HG03139 (cell line): ENCODE measurements around the gene B4GAT1.

Source experiments
- ATAC-seq: cut with Tn5 transposase; IDR thresholded peaks from one replicate; pipeline ENCODE4 v1.9.1; 2021; ENCODE audit not compliant: unreplicated experiment

Gene B4GAT1

DNA sequence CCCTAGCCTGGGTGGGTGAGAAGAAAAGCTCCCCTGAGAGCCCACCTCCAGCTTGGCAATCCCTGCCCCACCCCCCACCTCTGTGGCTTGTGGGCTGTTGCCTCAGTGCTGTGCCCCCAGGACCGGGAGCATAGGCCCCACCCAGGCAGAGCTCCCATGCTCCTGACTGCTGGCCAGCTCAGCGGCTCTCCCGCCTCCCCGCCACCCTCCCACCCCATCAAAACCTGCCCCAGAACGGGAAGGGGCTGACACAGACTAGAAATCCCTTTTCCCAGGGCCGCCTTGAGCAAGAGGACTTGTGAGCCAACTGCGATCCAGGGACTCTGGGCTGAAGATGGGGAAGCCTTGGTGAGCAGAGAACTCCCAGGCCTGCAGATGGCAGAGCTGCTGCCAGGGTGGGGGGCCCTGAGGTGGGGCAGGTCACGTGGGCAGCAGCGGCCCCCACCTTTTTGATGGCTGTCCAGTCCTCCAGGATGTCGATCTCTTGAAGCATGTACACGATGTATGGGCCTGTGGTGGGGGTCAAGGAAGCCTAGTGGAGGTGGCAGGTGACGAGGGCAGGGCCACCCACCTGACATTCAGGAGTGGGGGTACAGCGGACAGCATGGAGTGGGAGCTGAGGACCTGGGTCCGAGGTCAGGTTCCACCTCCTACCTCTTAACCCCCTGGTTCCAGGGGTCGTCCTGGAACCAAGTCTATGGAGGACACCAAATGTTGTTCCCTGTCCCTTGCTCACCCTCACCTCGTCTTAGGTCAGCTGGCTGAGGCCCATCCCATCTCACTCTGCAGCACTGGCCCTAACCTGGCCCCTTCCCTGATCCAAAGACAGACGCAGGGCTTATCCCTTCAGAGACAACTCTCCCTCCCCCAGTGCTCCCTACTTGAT is 8.9 kb downstream of the B4GAT1 start:
- no peak for ATAC-seq

DNA sequence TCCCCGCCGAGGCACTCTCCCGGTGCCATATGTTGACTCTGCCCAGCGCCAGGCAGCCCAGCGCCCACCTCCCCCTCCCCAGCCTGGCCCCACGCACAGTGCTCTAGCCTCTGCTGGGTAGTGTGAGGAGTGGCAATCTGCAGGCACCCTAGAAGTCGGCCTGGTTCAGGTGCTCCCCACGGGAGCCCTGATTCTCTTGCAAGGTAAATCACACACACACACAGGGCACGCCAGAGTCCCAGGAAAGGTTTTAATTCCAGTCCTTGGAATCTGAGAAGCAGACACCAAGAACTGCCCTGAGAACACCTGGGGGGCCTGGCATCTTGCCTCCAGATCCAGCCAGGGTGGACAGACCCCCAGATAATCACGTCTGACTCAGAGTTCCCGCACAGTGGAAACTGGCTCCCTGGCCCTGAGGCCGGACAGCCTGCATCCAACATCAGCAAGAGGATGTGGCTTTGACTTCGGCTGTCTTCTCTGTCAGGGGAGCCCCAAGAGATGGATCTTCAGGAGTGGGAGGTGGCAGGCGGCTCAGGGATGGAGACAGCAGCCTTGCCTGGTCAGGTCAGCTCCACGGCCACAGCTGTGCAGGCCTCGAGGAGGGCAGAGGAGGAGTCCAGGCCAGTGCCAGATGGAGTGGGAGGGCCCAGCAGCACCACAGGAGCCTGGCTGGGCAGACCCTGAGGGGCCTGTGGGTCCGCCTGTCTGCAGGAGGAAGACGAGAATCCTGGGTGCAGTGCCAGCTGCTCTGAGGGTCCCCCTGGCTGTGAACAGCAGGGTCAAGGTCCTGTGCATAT is 10.1 kb downstream of the B4GAT1 start:
- no peak for ATAC-seq

DNA sequence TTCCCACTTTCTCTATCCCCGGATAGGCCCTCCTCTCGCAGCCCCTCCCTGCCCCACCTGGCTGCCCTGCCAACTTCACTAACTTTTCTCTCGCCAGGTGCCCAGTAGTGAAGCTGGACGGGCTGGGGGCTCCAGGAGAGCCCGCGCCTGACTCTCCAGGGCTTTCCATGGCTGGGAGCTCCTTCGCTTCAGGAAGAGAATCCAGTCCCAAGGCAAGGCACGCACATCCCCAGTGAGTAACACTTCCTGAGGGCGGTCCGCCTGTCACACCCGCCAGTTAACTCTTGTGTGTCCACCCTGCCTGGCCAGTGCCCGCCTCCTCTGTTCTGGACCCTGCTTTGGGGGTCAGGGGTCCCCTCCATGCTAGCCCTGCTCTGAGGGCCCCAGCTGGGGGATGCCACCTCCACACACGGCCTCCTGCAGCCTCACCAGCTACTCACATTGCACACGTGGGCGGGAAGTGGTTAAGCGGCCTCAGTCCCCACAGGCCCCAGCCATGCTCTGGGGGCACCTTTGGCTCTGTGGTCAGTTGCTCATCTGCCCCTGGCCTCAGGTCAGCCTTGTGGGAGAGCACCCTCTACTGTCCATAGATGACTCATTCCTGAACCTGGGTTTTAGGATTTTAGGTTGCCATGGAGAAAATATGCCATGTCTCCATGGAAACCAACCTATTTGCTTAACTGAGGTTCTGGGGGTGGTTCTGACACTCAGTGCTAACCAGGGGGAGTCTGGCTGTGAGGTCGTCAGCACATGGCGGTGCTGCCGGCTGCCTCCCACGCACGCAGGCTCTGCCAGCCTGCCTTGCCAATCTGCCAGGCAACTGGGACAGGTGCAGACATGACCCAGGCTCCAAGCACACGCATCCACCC is 11.0 kb downstream of the B4GAT1 start, which contains the start of gene RIN1:
Gene RIN1, minus strand, starts transcription at position 201 of the 869 bp plus-strand sequence. Its CDS starts 32 bp downstream, at position 169.
- no peak for ATAC-seq

DNA sequence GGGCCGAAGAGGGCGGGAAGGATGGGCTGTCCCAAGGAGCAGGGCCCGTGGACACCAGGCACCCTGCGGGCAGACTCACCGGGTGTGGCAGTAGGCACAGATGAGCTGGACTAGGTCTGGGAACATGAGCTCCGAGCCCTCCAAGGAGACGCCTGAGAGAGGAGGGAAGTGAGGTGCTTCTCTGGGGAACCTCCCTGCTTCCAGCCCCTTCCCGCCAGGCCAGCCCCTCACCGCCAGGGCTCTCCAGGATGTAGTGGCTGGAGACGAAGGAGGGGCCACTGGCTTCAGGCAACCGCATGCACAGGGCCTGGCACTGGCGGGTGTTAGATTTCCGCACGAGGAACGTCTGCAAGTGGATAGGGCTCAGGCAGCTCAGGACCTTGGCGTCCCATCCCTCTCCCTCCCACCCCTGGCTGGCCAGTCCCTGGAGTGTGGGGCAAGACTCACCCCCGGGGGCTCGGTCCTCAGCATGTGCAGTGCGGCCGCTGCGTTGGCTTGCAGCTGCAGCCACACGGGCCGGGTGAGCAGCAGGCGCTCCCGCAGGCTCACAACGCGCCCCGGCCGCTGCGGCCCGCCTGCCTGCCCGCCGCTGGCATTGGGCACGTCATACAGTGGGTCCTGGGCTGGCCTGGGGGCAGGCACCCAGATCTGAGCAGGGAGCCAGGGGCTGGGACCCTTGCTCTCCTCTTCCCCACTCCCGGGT is 11.7 kb downstream of the B4GAT1 start:
- ATAC-seq, result no peak

DNA sequence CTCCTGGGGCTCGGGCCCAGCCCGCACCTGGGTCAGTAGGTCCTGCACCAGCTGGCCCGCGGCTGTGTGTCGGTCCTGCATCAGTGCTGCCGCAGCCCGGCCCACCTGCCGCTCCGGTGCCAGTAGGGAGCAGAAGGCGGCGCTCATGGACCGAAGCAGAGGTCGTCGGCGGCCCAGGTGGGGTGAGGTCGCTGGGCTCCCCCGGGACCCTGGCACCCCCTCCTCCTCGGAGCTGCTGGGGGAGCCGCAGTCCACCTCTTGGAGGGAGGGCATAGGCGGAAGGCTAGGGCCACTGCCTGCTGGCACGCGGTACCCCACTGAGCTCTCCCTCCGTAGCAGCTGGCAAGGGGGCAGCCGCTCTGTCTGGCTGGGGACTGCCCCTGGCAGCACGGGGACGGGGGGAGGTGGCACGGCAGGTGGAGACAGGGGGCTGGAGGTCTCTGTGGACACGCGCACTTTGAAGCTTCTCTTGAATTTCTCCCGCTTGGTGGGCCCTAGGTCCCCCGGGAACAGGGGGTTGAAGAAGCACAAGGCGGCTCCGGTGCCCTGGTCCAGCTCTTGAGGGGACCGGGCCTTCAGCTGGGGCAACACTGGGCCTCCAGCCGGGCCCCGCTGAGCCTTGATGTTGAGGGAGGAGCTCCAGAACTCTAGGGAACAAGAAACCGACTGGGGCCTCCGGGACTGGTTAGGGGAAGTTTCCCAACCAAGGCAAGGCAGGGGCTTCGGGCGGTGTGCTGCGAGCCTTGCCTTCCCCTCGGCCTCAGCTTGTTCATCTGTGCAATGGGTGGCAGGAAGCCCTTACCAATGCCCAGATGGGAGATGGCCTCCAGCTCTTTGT is 12.6 kb downstream of the B4GAT1 start:
- no peak for ATAC-seq

DNA sequence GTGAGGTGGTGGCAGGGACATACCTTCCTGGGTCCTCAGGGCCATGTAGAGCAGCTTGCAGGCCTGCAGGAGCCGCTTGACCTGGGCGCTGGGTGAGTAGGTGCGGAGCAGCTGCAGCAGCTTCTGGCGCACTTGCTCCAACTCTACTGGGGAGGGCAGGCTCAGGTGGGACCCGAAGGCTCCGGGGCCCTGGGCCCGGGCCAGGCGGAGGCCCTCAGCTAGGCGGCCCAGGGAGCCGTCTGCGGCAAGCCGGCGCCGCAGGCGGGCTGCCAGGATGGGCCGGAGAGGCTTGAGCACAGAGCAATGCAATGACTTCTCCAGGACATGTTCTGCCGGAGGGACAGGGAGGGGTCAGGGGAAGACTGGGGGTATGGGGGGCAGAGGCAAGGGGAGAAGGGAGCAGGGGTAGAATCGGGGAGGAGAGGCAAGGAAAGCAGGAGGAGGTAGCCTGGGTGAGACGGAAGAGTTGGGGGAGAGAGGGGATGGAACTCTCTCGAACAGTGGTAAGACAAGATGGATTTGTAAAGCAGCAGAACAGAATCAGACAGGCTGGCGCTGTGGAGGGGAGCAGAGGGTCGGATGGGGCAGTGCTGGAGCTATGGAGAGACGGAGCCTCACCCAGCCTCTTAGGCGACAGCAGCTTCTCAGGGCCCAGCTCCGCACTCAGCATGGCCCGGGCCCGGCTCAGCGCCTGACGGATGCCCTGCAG is 13.4 kb downstream of the B4GAT1 start:
- ATAC-seq, result no peak

DNA sequence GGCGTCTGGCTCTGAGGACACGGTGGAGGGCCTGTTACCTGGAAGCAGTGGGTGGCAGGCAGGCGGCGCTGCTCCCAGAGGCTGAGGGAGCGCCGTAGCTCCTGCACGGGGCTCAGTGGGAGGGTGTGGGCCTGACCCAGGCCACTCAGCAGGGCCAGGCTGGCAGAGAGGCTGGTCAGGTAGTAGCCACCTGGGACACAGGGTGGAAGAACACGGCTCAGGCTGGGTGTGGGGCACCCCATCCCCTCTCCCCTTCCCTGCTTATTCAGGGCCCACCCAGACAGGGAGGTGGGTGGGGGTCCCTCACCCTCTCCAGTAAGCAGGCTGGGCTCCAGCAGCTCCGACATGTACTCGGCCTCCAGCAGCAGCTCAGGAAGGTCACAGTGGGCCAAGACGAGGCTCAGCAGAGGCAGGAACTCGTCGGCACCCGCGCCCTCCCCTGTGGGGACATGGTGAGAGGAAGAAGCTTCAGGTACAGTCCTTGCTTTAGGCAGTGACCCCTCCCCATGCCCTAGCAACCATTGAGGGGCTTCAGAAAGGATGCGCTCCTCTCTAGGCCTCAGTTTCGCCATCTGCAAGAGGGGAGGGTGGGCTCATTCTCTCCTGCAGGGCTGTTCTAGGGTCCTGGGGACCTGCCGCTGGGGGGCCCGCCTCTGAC is 14.1 kb downstream of the B4GAT1 start:
- ATAC-seq, result no peak

DNA sequence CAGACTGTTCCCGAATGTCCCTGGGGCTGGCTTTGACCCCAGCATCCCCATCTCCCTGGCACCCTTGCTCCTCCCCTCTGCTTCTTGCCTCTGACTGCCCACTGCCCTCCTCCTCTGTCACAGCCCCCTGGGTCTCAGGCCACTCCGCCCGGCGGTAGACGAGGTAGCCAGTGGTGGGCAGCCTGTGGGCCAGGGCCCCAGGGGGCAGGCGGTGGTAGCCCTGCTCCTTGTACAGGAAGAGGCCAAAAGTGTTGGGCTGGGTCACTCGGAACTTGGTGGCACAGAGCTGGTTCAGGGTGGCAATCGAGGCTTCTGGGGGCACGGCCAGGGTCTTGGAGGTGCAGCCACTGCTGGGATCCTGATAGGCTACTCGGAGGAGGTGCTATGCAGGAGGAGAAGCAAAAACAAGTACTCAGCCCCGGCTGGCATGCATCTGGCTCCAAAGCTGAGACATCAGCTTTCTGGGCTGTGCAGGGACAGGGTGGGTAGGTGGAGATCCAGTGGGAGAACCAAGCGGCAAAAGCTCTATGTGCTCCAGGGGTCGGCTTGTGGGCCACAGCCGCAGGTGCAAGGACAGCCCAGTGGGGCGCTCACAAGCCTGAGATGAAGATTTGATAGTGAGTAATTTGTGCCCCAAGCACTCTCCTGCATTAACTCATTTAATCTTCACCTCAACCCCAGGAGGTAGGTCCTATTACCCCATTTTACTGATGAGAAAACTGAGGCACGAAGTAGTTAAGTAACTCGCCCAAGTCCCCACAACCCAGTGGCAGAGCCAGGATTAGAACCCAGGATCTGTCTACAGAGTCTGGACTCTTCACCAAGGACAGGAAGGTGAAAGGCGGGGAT is 14.8 kb downstream of the B4GAT1 start:
- no peak for ATAC-seq

DNA sequence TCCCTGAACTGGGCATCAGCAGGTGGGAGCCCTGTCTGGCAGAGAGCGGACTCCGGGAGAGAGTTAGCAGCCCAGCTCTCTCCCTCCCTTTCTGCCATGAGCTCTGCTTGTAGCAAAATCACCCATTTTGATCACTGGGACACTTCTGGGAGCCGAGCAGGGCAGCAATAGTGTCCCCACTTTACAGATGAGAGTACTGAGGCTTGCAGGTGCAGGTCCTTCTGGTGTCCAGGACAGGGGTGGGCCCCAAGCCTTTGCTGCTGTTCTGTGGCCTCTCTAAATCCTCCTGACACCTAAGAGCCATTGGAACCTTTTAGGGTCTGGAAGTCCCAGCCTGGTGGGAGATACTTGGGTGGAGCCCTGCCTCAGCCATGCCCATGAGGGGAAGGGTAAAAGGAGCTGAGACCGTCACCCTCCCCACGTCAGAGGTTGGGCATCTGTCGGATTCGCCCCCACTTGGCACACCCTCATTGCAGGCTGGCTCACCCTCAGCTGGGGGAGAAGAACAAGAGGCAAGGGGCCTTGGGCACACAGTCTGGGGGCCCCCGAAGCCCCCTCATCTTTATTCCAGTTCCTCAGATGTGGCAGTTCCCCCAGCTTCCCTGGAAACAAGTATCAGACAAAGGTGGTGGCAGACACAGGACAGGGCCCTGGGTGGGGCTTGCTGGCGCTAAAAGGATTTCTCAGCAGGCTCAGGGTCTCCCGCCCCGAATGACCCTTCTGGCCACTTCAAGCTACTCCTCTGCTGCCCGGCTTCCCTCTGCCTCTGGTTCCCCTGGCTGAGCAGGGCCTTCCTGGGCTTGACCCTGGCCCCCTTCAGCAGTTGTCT is 15.7 kb downstream of the B4GAT1 start:
- no peak for ATAC-seq

DNA sequence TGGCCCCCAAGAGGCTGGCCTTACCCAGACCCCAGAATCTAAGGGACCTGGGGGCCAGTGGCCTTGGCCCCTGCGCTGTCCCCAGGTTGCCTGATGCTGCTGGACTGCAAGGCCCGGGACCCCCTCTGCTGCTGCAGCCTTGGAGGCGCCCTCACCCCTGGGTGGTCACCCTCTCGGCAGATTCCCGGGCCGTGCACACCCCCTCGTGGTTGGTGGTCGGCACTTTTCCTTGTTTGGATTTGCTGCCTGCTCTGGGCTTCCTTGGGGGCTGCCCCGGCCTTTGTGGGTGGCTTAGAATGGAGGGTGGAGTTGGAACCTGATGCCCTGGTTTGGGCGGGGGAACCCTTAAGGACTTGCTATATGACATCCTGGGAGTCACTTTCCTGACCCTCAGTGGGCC is 16.5 kb downstream of the B4GAT1 start:
- no peak for ATAC-seq

DNA sequence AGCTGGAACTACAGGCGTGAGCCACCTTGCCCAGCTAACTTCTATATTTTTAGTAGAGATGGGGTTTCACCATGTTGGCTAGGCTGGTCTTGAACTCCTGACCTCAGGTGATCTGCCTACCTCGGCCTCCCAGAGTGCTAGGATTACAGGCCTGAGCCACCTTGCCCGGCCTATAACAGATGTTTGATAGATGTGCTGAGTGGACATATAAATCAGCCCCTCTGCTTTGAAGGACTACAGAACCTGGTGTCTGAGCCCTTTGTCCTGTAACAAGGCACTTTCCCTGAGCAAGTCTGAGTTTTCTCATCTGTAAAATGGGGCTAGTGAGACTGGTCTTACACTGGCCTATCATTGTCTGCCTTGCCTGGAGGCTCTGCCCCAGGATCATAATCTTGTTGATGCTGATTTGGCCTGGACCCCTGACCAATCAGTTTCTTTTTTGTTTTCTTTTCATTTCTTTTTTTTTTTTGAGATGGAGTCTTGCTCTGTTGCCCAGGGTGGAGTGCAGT is 18.2 kb downstream of the B4GAT1 start:
- no peak for ATAC-seq

DNA sequence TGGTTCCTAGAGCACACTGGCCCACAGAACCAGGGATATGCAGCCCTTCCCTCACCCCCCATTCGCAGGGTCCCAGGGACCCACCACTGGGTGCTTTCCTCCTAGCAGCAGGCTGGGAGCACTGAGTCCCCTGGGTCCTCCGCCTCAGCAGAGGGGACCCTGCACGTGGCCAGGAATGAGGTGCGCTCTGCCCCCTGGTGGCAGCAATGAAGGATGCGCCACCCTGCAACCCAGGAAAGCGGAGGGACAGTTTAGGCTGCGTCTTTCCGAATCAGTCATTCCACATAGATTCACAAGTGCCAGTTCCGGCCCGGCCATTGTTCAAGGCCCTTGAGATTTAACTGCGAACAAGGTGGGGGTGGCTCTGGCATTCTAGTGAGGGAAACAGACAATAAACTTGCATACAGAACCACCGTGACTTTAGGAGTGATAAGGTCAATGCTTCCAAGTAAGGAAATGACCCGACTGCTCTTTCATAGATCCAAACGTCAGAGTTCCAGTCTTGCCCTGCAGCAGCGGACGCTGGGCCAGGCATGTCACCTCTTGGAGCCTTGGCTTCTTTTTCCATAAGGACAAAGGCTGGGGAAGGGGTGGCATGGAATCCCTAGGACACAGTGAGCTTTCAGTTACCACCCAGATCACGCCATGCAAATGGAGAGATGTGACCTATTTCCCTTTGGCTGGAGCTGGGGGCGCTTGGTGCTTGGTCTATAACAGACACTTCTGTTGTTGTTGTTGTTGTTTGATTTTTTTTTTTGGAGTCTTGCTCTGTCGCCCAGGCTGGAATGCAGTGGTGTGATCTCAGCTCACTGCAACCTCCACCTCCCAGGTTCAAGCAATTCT is 18.9 kb downstream of the B4GAT1 start:
- no peak for ATAC-seq

DNA sequence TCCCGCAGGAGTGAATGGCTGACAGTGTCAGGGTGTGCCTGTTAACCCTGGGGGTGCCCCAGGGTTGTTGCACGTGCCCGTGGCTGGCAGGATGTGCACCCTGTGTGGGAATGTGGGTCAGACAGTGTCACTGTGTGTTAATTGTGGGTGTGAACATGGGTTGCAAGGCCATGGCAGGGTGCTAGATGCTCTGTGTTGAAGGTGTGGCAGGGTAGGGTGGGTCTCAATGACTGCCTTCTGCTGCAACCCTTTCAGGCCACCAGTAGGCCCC is 19.5 kb downstream of the B4GAT1 start:
- no peak for ATAC-seq

DNA sequence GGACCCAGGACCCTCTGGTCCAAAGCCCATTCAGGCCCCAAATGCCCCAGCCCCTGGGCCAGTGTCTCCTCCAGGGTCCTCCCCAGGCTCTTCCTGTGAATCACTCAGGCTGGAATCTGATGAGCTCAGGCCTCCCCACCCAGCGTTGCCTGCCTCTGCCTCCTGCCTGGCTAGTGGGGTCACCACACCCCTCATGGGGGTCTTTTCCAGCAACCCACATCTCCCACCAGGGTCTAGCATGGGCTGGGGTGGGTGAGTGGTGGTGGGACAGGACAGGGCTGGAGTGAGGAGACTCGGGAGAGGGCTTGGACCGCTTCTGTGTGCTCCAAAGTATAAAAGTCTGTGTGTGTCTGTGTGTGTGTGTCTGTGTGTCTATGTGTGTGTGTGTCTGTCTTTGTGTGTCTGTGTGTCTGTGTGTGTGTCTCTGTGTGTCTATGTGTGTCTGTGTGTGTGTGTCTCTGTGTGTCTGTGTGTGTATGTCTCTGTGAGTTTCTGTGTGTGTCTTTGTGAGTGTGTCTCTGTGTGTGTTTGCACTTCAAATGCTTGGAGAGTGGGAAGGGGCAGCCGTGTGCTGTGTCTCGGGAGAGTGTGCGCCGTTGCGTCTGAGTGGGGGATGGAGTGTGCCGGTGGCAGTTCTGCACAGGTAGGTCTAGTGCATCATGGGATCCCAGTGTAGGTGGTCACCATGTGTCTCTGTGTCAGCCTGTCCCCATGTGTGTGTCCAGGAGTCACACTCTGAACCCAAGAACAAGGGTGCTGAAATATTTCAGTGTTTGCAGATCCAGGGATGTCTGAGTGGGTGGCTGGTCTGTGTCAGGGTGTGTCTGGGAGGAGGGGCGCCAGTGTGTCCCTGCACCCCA is 20.0 kb downstream of the B4GAT1 start:
- no peak for ATAC-seq
